ENCODE measurements around the gene CLBA1. TPM values are rescaled to one million over a fixed set of nuclear protein-coding genes. Genes with fewer than 3 reads are reported as not detected.
"Not testable (repeated sequence)": the region's sequence is repeated elsewhere in the genome, so short reads cannot be mapped to it uniquely, and the experiment has no call there.

CLBA1 gene
- polyA plus RNA-seq, 3 donors from 2014 or later = 0.37 to 0.57 TPM; not detected in 1

- H3K4me1 Mint-ChIP-seq; H3K4me3 Mint-ChIP-seq; H3K27ac Mint-ChIP-seq; H3K27me3 Mint-ChIP-seq (ENCODE audit: low read depth in 3 of 3); H3K9me3 Mint-ChIP-seq; DNase-seq; H3K36me3 Mint-ChIP-seq: not testable (repeated sequence)
These were observed 42.2 kb upstream of the CLBA1 start for GRCh38 chr14:104943216-104944015.

- H3K4me3 Mint-ChIP-seq; H3K9me3 Mint-ChIP-seq; H3K27ac Mint-ChIP-seq; H3K4me1 Mint-ChIP-seq; H3K36me3 Mint-ChIP-seq; H3K27me3 Mint-ChIP-seq (ENCODE audit: low read depth in 3 of 3); DNase-seq: not testable (repeated sequence)
These were observed 41.6 kb upstream of the CLBA1 start for GRCh38 chr14:104944016-104944308.

- not testable (repeated sequence) for H3K4me3 Mint-ChIP-seq; H3K9me3 Mint-ChIP-seq; DNase-seq; H3K27ac Mint-ChIP-seq; H3K27me3 Mint-ChIP-seq (ENCODE audit: low read depth in 3 of 3); H3K36me3 Mint-ChIP-seq; H3K4me1 Mint-ChIP-seq
These were observed 41.0 kb upstream of the CLBA1 start for GRCh38 chr14:104944436-104945205.

GRCh38 chr14:104945266-104945665 is 40.3 kb upstream of the CLBA1 start:
- not testable (repeated sequence) for H3K27ac Mint-ChIP-seq; H3K4me1 Mint-ChIP-seq; H3K36me3 Mint-ChIP-seq; DNase-seq; H3K4me3 Mint-ChIP-seq; H3K27me3 Mint-ChIP-seq (ENCODE audit: low read depth in 3 of 3); H3K9me3 Mint-ChIP-seq

GRCh38 chr14:104945986-104946965 is 39.3 kb upstream of the CLBA1 start:
- not testable (repeated sequence) for DNase-seq

GRCh38 chr14:104947201-104947600 is 38.4 kb upstream of the CLBA1 start:
- not testable (repeated sequence) for H3K27ac Mint-ChIP-seq; H3K36me3 Mint-ChIP-seq; H3K9me3 Mint-ChIP-seq; H3K4me3 Mint-ChIP-seq; H3K27me3 Mint-ChIP-seq (ENCODE audit: low read depth in 3 of 3); DNase-seq; H3K4me1 Mint-ChIP-seq

More at GRCh38 chr14:104945986-104946965, 39.3 kb upstream of the CLBA1 start:
- H3K4me1 Mint-ChIP-seq; H3K27ac Mint-ChIP-seq; H3K9me3 Mint-ChIP-seq; H3K36me3 Mint-ChIP-seq; H3K27me3 Mint-ChIP-seq (ENCODE audit: low read depth in 3 of 3); H3K4me3 Mint-ChIP-seq: not testable (repeated sequence)

- not testable (repeated sequence) for H3K4me1 Mint-ChIP-seq; H3K27ac Mint-ChIP-seq; H3K4me3 Mint-ChIP-seq; DNase-seq; H3K27me3 Mint-ChIP-seq (ENCODE audit: low read depth in 3 of 3); H3K9me3 Mint-ChIP-seq; H3K36me3 Mint-ChIP-seq
These were observed 37.5 kb upstream of the CLBA1 start for GRCh38 chr14:104947881-104948735.

- no peak for DNase-seq
- Mint-ChIP-seq H3K27ac (no peak overlapping the region), H3K27me3 (ENCODE audit: low read depth in 3 of 3) (no peaks in the 10 kb centered on the region), H3K9me3 (no peaks in the 10 kb centered on the region), H3K36me3 (no peaks in the 10 kb centered on the region), H3K4me1 (no peaks in the 10 kb centered on the region), H3K4me3 (no peak overlapping the region)
These were observed 36.9 kb upstream of the CLBA1 start for GRCh38 chr14:104948736-104949031.

GRCh38 chr14:104949406-104949955 is 36.1 kb upstream of the CLBA1 start:
- H3K4me1 Mint-ChIP-seq; H3K4me3 Mint-ChIP-seq; H3K36me3 Mint-ChIP-seq; DNase-seq; H3K9me3 Mint-ChIP-seq; H3K27me3 Mint-ChIP-seq (ENCODE audit: low read depth in 3 of 3); H3K27ac Mint-ChIP-seq: not testable (repeated sequence)

- Mint-ChIP-seq H3K4me3 (no peak overlapping the region), H3K9me3 (no peaks in the 10 kb centered on the region), H3K4me1 (no peaks in the 10 kb centered on the region), H3K27ac (no peak overlapping the region), H3K36me3 (no peaks in the 10 kb centered on the region), H3K27me3 (ENCODE audit: low read depth in 3 of 3) (peaks cover 0 to 2% (median 2%) of the 10 kb centered on the region in 3 donors)
- no peak for DNase-seq
These were observed 35.6 kb upstream of the CLBA1 start for GRCh38 chr14:104950021-104950420.

GRCh38 chr14:104950701-104951100 is 34.9 kb upstream of the CLBA1 start:
- H3K4me3 Mint-ChIP-seq; H3K9me3 Mint-ChIP-seq; H3K27me3 Mint-ChIP-seq (ENCODE audit: low read depth in 3 of 3); DNase-seq; H3K36me3 Mint-ChIP-seq; H3K27ac Mint-ChIP-seq; H3K4me1 Mint-ChIP-seq: not testable (repeated sequence)

- not testable (repeated sequence) for H3K27me3 Mint-ChIP-seq (ENCODE audit: low read depth in 3 of 3); H3K9me3 Mint-ChIP-seq; H3K36me3 Mint-ChIP-seq; H3K27ac Mint-ChIP-seq; H3K4me3 Mint-ChIP-seq; DNase-seq; H3K4me1 Mint-ChIP-seq
These were observed 33.5 kb upstream of the CLBA1 start for GRCh38 chr14:104951863-104952657.

GRCh38 chr14:104953097-104953496 is 32.5 kb upstream of the CLBA1 start:
- Mint-ChIP-seq H3K27me3 (ENCODE audit: low read depth in 3 of 3) (peaks cover 1 to 7% (median 4%) of the 10 kb centered on the region in 3 donors), H3K27ac (no peak overlapping the region)

More at GRCh38 chr14:104953097-104953496, 32.5 kb upstream of the CLBA1 start:
- no peaks in the 10 kb centered on the region for H3K36me3 Mint-ChIP-seq
- H3K4me3 Mint-ChIP-seq = no peak overlapping the region
- DNase-seq = no peak
- no peaks in the 10 kb centered on the region for H3K9me3 Mint-ChIP-seq
- H3K4me1 Mint-ChIP-seq = no peaks in the 10 kb centered on the region
